ENCODE measurements around the gene CDKAL1.

- TF ChIP-seq REST (IDR thresholded peaks at IDR 0.05; ENCODE audit: insufficient read depth in 1 of 2, low read depth in 2 of 2, low read length in 2 of 2) (no peak), POLR2AphosphoS5 (IDR thresholded peaks at IDR 0.05; ENCODE audit: low read depth, low read length) (no peak), TAF1 (IDR thresholded peaks at IDR 0.05; ENCODE audit: borderline replicate concordance, insufficient read depth, low read length) (no peak), FOXP2 (optimal IDR thresholded peaks at IDR 0.05; ENCODE audit: borderline replicate concordance, extremely low read depth, extremely low read length, insufficient read depth) (no peak)
These were observed 96.6 kb downstream of the CDKAL1 start for GRCh38 chr6:20630617-20631548.
